HG03060 (cell line): ENCODE data around the gene LMO3.

Source experiments
- ATAC-seq: cut with Tn5 transposase; IDR thresholded peaks from one replicate; pipeline ENCODE4 v1.9.1; 2021; ENCODE audit warnings: low read depth, moderate number of reproducible peaks; ENCODE audit not compliant: unreplicated experiment

Gene LMO3

DNA sequence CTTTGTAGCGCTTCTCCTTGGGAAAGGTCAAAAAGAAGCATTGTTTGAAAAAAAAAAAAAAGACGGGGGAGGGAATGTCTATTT is at the start of gene LMO3:
Gene LMO3, minus strand, starts transcription at position 46 of the 84 bp plus-strand sequence. CDS start 5,302 bp downstream, outside the sequence.
- no peak for ATAC-seq

DNA sequence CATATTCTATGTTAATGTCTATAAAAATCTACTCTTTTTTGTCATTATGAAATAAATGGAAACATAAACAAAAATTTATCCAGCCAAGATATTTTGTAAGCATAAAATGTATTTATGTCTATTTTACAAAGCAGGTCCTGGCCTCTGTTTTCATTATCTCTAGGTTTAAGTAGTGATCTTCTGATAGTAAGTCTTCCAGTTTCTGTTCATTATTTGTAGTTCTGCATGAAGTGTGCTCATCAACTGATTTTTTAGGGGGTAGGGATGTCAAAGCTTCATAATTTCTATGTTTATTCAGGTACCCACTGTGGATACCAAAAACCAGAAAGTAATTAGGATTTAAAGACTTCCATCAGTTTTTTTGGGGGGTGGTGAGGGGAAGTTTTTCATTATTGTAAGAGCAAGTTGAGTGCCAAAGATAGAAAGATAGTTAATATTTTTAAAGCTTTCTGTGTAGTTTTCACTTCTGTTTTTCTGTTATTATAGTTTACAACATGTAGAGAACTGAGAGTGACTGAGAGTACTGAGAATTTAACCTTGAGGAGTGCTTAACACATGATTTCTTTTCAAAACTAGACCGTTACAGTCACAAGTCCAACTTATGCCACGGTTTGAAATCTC is 30.6 kb upstream of the LMO3 start:
- ATAC-seq = no peak

DNA sequence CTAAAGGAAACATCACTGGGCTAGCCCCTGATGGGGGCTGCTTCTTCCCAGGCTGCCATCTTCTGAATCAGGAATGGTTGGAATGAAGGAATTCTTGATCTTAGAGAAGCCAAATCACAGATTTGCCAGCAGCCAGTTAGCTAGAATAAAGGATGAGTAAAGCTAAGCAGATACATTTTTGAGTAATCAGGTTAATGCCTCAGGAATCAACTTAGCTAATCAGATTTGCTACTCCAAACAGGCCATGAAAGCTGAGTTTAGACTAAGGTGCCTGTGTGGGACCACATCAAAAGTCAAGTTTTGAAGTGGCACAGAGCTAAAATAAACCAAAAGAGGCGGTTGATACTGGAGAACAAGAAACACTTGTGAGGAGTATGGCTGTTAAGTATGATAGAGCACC is 28.8 kb upstream of the LMO3 start:
- no peak for ATAC-seq

DNA sequence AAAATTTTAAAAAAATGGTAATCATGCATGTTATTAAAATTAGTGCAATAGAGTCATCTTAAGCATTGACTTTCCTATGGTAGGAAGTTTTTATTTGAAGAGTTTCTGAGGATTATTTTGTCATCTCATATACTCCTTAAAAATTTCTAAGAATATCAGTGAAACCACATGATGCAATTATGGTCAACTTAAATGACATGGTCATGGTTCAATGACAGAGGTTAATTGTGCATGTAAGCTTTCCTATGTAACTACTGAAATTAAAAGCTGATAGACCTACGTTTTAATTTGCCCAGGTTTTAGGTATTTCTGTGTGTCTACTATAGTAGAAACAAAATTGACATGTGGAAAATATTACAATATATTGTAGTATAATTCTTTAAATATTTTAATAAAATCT is 21.0 kb upstream of the LMO3 start:
- no peak for ATAC-seq

DNA sequence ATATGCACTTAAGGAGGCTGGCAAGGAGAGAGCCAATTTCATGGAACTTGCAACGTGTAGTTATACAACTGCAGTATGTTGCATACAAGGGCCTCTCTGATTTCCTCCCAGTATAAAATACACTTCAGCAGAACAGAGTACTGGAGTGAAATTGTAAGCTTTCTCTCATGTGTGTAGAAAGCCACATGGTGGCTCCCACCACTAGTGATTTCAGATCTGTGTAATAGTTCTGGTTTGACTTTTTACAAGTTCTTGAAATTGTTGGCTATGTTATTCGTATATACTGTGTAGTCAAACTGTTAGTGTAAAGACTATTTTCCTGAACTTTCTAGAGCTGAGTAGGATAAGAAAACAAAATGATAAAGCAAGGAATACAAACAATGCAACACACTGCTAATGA is 16.4 kb upstream of the LMO3 start:
- no peak for ATAC-seq

DNA sequence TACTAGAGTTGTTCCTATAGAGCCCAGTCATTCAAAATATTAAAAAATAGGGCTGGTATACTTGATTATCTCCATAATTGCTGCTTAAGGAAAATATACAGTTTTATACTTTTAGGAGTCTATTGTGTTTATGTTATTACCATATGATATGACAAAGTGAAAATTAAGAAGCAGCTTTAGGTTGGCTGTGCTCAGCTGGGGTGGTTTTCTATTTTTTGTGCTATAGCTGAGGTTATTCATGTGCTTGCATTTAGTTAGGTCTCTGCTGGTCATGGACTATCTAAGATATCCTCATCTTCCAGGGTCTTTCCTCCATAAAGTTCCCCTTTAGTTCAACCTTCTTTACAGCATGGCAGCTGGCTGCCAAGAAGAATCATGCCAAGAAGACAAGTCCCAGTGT is 13.6 kb upstream of the LMO3 start:
- ATAC-seq = no peak

DNA sequence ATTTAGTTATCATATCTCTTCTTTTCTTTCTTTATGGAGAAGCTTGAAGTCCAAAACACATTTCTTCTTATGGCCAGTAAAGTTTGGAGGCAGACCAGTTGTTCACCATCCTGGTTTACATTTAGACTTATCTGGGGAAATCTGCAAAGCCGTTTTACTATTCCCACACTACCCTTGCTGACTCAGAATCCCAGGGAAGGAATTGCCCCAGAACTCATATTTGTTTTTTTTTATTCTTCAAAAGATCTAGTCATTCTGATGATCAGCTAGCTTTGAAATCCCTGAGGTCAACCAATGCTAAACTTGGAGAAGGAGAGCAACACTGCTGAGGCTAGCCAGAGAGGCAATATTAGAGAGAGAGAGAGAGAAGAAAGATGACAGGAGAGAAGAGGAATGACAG is 12.3 kb upstream of the LMO3 start:
- no peak for ATAC-seq

DNA sequence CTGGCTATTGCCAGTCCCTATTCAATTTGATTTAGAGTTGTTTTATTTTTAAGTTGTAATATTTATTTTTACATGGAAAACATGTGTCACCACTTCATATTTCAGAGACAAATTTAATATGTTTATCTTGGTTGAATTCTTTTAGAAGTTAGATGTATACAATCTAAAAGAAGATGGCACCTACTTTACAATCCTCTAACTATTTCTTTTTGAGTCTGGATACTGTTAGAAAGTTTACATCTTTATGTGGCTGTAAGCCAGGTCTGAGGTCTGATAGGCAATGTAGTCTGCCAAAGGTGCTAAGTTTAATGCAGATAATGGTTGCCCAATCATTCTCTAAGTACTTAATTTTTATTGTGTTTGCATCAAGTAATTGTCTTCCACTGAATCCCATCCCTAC is 7.2 kb upstream of the LMO3 start:
- ATAC-seq = no peak

DNA sequence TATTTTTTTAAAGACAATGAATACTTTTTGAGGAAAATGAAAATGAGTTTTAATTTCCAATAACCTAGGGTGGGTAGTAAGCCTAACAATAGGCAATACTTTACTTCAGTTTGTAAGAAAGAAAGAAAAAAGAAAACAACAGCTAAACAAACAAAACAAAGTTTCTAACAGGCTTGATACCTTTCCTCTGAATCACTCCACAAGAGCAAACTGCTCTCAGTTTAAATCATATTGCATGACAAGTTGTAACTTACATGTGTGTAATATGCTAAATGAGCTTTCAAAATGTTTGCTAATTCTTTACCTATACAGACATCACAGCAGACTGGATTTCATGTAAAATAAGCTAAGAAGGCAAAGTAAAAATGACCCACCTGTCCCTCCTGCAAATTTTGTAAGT is 6.7 kb upstream of the LMO3 start:
- no peak for ATAC-seq

DNA sequence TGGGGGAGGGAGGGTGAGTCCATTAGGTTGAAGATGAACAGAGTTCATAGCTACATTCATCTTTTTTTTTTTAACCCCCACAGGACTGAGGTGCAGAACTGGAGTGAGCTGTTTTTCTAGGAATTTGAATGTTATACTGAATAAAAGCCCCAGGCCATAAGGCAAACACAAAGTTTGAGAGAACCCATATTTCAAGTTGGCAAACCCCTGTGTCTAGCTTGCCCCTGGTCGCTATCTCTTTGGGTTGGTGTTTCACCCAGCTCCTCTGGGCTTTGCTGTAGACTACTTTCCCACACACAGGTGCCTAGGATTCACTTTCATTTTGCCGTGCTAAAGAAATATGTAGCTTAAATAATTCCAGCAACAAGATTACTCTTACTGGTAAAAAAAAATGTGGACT is 5.2 kb upstream of the LMO3 start:
- no peak for ATAC-seq

DNA sequence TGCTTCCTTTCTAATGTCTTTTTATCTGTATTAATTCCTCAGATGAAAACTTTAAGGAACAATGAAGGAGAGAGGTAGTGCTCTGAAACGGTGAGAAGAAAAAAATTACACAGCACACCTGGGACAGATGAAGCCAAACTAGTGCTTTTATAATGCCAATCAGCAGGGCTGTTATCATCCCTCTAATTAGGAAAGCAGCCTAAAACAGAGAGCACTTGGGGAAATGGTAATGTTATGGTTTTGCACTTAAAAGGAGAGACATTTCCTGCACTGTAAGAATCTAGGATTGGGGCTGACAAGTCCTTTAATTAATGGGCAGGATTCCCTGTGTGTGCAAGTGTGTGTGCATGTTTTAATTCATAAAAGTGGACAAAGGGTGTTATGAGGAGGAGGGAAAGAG is 4.8 kb upstream of the LMO3 start:
- no peak for ATAC-seq

DNA sequence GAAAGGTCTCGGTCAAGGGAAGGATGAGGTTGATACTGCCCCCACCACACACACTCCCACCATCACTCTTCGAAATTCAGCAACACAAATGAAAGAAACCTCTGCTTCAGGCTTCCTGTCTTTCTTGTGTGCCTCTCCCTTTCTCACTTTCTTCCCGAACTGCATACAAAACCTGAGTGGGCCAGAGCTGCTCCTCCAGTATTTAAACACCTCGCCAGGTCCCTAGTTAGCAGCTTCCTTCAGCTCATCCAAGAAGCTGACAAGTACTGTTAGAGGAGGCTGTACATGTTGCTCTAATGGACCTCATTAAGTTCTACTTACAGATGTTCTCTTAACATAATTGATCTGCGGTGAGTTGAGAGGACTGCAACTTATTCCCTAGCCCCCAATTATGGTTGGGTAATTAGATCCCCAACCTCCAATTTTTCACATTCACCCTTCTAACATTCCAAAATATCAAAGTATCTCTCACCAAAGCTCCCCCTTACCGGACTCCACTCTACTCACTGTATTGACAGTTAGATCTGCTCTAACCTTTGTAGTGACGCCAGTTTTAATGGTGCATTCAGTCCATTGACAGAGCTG is 4.1 kb upstream of the LMO3 start:
- ATAC-seq = no peak

DNA sequence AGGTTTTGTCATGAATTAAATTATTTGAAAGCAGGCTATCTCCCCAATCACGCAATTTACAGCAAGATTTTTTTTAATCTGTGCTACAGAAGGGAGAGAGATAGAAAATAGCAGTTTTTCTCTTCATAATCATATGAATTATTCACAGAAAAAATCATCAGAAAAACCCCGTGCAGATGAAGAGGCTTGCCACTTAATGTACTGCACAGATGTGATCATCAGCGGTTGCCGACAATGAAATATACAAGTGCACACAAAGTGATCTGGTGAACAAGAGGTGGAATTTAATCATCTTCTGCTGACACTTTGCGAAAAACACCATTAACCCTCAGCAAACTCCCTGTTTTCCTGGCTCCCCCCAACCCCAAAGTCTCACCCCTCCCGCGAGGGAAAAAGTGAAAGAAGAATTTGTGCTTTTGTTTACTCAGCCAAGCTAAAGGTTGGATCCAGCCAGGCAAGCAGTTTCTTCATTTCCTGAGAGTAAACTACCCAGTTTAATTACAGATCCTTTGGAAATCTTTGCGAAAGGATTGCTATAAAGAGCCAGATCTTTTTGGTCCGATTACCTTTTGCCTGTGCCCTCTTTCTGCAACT is 3.1 kb upstream of the LMO3 start:
- no peak for ATAC-seq

DNA sequence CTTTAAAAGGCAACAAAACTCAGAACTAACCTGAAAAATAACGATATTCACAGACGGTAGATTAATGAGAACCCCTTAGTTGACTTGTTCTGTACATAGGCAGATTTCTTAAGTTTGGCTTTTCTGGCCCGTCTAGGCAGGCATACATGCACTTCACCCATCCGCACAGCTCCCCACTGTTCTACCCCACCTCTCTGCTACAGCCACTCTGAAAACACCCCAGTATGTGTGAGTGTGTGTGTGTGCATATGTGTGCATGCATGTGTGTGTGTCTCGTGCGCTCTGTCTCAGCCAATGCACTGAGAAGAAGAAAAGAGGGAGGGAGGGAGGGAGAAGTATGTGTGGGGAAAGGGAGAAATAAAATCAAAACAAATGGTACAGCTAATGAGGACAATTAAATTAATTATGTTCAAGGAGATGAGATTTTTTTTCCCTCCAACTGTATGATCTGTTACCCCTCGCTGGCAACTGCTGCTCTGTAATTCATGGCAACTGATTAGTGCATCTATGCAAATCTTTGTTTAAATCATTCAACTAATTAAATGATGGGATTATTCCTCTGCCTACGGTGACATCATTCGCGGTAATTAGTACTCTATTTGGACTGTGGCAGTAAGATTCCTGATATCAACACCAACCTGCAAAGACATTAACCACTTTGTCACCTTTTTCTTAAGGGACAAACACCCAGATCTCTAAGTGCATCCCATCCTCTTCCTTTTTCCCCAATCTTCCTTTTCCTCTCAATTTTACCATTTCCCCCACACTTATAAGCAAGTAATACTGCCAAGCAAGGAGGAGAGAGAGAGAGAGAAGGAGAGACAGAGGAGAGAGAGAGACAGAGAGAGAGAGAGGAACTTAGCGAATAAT is 2.2 kb upstream of the LMO3 start:
- ATAC-seq = no peak

DNA sequence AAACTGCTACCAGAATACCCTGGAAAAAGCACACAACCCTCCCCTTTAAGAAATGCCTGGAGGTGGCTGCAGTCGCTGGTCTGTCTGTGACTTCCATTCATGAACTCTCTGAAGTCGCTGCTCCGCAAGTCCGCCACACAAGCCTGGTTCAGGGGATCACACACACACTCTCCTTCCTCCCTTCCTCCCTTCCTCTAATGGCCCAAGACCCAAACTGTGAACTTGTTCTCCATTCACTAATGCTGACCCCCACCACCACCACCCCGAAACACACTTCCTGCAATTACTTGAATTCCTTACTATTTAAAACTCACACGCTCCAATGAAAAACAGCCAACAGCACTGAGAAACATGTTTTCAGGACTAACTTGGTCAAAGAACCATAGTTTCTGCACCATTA is 1.0 kb upstream of the LMO3 start:
- no peak for ATAC-seq

DNA sequence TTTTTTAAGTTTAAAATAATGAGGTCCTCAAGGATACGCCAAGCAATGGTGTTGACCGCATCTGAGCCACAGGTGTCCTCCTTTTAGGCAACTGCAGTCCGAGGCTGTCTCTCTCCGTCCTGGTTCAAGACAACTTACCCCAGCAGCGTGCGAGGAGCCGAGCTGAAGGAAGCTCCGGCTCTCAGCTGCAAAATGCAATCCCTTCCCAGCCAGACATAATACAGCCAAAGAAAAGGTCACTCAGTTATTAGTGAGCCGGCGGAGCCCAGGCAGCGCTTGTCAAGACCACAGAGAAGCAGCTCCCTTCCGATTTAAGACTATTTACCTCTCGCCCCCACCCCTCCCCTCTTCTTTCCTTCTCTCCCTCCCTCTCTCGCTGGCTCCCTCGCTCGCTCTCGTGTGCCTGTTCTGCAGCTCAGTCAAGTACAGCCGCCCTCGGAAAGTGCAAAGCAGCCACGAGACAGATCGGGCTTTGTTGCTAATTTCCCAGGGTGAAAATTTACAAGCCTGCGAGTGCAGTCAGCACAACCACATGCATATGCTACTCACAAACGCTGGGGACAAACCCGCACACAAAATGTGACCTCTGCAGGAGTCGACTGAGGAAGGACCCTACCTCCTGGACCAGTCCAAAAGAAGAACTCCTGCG is 363 bp upstream of the LMO3 start:
- ATAC-seq = no peak

DNA sequence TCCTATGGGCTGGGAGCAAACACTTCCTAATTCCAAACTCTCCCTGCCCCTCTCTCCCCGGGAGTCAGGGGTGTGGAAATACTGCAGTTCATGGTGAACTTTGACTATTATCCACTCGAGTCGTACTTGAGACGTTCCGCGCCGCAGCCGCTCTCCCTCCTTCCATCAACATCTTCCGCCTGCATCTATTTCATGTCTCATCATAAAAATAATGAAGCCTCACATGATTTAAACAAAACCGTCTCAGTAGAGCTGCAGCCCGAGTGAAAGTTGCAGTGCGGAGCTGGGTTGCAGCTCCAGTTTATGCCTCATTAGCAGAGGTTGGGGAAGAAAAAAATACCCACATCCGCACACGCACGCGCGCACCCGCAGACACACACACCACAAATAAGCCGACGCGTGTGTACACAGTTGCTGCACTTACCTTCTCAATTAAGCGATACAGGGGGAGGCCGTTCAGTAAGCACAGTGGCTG is 283 bp downstream of the LMO3 start:
- ATAC-seq = no peak

DNA sequence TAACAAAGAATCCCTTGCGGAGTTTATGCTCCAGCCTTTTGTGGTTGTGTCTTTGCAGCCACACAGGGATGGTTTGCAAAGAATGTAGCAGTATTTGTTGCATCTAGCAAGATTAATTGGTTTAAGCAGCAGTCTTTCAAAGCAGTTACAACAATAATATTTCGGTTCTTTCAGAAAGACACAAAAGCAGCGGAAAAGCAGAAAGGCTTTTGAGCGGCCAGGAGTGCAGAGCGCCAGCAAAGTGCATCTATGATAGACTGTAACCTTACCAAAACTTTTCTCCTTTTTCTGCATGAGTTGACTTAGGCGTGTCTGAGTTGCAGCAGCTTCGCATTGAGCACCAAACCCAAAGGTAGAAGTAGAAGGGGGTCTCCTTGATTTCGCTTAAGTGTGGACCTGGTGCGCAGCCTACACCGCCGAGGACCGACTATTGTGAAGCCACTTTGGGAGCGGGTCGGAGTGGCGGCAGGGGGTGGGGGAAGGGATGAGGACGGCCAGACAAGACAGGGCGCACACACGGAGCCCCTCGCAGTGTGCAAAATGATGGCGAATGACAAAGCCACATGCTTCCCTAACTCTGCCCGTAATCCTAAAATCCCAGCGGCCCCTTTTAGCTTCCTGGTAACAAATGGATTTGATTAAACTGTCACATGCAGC is 1.2 kb downstream of the LMO3 start:
- ATAC-seq = no peak

DNA sequence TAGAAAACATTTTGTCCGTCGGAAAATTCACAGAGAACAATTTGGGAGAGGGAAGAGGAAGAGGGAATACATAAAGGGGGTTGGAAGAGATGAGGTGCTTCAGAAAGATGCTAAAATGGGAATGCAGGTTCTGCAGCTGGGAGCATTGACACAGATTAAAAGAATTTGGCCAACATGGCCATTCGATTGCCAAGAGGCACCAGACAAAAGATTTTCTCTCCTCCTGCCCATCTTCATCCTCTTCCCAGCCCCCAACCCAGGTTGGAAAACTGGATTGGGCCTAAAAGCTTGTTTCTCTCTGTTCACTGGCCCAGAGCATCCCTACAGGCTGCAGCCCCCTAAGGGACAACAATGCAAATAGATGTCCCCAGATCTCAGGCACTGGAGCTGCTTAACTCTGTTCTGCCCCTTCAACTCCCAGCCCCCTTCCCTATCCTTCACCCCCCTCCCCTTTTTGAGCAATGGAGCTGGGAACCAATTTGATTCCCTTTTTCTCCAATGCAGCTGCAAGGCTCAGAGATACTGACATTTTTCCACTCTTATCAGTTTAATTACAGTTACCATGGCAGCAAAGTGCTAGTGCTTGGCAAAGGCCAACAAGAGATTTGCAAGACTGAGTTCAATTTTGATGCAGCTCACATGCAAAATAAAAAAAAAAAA is 1.9 kb downstream of the LMO3 start:
- no peak for ATAC-seq

DNA sequence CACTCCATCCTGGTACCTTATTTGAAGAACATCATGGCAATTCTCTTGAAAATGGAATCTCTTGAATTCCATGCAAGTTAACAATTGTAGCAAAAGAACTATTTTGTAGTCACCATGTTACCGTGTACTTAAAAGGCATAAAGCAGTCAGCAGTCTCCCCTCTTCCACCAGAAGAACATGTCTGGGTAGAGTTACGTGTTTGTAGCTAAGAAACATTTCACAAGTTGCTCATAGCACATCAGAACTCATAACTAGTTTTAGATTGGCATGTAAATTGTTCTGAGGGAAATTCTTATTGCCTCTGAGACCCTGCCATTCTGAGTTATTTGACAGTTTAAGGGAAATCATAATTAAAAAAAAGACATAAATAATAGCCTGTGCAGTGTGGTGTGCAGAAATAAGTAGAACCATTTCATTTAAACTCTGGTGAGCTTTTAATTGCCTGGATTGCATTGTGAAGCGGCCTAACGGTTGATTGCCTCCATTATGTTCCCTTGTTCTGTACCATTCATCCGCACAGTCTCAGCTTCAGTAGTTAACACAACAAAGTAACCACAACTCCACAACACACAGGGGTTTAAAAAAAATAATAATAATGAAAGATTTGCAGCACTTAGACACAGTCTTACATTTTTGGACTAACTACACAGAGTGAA is 2.6 kb downstream of the LMO3 start:
- no peak for ATAC-seq
